HG02763 (cell line): ENCODE measurements around the gene SLC24A3.

Experiments used
- ATAC-seq: cut with Tn5 transposase; IDR thresholded peaks from one replicate; pipeline ENCODE4 v1.9.1; 2021; ENCODE audit warnings: mild to moderate bottlenecking, moderate library complexity; ENCODE audit not compliant: unreplicated experiment

SLC24A3 gene

GRCh38 chr20:19300395-19300794, 88.0 kb downstream of the SLC24A3 start:
- no peak for ATAC-seq

- ATAC-seq: no peak
These were observed 88.7 kb downstream of the SLC24A3 start for GRCh38 chr20:19301142-19301541.

DNA sequence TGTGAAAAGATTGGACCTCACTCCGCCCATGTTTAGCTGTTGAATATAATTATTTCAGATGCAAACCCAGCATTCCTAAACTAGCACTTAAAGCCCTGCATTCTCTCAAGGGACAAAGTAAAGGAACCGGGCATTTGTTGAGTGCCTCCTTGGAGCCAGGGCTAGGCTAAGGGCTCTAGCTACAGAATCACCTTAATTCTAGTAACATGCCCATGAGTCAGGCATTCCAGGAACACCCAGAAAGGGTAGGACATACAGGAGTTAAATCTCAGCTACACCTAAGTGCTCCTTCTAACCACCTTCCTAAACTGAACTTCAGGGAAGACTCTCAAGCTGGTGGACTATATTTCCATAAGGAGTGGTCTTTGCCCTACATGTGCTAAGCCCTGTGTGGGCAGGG, 89.4 kb downstream of the SLC24A3 start:
- no peak for ATAC-seq

GRCh38 chr20:19302714-19303113, 90.3 kb downstream of the SLC24A3 start:
- ATAC-seq: no peak

DNA sequence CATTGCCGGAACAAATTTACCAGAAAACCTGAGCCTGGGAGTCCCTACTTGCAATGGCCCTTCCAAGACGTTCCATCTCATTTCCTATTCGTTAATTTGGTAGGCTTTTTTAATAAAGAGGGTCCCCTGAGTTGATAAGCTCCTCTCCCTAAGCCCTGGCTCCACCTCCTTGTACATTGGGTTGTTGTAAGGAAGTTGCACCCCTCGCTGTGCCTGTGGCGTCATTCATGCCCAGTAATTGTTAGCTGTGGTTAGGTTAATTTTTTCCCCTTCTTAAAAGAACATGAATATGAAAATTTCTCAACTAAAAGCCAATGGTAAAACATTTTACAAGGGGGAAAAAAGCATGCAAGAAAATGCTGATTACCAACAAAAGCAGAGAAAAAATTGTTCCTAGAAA, 91.9 kb downstream of the SLC24A3 start:
- ATAC-seq: no peak

DNA sequence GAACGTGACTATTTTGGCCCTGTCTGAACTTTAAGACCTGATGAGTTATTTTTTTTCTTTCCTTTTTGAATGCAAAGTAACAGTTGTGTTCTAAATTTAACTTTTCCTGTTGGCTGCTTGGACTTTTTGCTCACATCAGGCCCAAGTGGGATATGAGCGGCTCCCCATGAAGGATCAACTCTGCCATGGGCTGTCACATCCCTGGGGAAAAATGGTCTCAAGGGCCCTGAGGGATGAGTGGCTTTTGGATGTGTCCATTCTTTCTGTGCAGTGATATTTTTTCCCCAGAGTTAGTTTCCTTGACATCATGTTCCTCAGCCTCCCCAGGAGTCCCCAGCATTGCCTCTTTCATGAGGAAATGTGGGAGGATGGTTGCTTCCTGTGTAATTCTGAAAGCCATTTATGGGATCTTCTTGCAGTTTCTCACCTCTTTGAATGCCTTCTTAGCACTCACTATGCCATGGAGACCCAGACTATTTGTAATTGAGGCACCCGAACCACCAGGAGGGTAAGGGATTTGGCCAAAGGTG, 92.5 kb downstream of the SLC24A3 start:
- no peak for ATAC-seq

DNA sequence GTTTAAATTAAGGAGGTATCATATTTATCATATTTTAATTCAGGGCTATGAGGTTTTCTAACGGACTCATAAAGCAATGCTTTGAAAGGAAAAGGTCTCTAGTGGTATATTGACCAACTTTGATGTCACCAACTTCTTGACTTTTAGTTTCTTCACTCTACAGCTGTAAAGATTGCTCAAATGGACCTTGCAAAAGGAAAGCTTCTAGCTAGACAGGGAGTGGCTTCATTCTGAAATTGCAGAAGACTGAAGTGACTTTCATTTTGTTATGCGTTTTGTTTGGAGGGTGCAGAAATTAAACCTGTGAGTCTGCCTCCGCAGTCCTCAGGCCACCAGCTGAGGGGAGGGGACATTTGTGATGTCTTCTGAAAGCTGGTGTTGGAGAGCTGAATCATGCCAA, 95.7 kb downstream of the SLC24A3 start:
- no peak for ATAC-seq

- ATAC-seq: no peak
These were observed 98.1 kb downstream of the SLC24A3 start for GRCh38 chr20:19310541-19310940.

DNA sequence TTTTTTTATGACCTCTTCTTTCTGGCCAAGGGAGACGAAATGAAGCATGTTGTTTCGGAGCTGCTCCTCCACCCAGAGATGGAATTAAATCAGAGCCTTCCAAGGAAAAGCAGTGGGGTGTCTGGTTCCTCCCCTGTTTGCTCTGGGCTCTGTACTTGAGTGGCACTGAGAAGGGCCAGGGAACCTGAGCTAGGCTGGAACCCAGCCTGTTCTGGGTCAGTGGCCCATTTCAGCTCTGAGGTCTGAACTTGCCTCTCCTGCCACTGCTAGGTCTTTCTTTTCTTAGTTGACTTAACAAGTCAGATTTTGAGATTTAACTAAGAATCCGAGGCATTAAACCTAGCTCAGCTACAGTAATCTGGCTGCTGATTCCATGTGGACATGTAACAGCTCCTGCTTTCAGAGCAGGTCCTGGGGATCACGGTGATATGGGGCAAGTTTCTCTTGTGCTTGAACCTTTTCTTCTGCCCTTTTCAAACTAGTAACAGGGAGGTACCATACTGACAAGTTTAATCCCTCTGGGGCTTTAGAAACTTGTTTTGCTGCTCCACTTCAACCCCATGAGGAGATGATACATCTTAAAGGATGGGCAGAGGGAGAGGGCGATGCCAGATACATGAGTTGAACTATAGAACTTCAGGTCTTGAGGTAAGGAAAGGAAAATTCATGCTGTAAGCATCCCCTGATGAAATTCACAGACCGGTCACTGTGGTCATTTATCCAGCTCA, 101.1 kb downstream of the SLC24A3 start:
- ATAC-seq: no peak

DNA sequence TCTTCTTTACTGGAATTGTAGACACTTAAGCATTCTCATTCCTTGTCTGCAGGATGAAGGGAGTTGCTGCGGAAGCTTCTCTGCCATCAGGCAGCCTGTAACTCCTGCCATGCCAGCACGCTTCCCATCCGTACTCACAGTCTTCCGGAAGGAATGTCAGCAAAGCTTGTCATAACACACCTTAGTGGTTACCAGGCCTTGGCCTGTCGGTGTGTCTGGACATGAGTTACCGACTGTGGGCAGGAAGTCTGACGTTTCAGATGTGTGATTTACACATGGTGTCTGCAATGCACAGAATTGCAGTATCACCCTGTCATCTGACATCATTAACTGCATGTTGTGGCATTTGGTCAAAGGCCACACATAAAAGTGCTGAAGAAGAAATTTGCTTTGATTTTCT, 102.2 kb downstream of the SLC24A3 start:
- no peak for ATAC-seq

- ATAC-seq: no peak
These were observed 105.0 kb downstream of the SLC24A3 start for GRCh38 chr20:19317237-19318069.

GRCh38 chr20:19318610-19319009, 106.2 kb downstream of the SLC24A3 start:
- ATAC-seq: no peak

GRCh38 chr20:19320005-19320404, 107.6 kb downstream of the SLC24A3 start:
- ATAC-seq: no peak

- no peak for ATAC-seq
These were observed 108.7 kb downstream of the SLC24A3 start for GRCh38 chr20:19321176-19321575.

DNA sequence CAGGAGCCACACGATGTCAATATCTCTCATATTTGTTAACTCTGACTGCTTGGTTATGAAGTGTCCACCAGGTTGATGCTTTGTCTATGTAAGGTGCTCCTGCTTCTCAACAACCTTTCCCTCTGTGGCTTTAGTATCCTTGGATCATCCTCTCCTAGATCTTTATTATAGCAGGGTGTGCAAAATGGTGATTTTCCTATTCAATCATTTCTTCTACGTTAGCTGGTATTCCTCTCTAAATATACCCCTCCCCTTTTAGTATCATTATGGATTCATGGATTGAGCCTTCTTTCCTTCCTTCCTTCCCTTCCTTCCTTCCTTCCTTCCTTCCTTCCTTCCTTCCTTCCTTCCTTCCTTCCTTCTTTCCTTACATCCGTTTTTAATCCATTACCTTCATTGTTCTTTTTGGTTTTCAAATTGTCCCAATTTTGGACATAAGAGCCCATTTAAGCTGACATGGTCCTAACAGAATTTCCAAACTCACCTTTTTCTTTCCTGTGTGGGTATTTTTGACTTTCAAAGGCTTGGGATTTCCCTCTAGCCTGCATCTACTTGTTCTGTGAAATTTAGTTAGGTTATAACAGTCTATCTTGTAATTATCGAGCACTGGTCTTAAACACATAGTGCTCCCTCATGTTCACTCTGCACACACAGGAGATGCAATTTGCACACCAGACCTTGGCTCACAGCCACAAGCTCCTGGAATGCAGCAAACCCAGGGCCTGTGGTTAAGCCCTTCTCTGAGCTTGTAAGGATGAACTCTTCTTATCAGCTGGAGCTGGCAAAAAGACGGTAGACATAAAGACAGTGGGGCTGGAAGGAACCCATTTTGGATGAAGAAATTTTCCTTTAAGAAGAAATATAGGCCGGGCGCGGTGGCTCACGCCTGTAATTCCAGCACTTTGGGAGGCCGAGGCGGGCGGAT, 109.9 kb downstream of the SLC24A3 start:
- ATAC-seq: no peak

GRCh38 chr20:19327401-19327800, 115.0 kb downstream of the SLC24A3 start:
- no peak for ATAC-seq

- ATAC-seq: no peak
These were observed 116.2 kb downstream of the SLC24A3 start for GRCh38 chr20:19328676-19329075.

DNA sequence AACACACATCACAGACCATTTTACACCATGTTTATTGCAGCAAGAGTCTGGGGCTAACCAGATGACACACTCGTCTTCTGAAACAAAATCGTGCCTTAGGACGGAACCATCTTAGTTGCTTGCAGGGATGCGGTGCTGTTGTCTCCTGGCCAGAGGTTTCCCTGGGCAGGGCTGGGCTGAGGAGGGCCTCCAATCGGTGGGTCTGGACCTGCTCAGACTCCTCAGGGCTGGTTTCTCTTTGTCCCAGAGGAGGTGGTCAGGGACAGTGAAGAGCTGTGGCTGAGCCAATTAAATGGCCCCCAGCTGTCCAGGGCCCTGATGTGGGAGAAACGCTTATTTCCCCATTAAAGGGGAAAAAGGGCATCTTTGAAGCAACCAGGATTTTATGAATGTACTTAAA, 117.6 kb downstream of the SLC24A3 start:
- ATAC-seq: no peak

DNA sequence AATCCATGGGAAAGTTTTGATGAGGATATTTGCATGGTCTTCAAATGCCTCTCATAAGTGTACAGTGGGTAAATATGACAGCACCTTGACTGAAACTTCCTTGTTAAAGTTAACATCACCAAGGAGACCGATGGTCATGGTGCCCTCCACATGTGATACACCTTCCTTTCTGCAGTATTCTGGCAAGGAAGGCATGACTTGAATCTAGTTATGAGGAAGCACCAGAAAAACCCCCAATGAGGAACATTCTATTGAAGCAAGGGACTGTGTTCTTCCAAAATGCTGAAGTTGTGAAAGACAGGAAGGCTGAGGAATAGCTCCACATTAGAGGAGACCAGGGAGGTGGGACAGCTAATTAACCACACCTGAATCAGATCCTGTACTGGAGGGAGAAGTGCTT, 118.3 kb downstream of the SLC24A3 start:
- no peak for ATAC-seq

GRCh38 chr20:19333563-19333962, 121.1 kb downstream of the SLC24A3 start:
- ATAC-seq: no peak

GRCh38 chr20:19335341-19335740, 122.9 kb downstream of the SLC24A3 start:
- no peak for ATAC-seq
